OCI-LY7 (cell line): ENCODE data around the gene GULP1.

Source experiments
- CTCF ChIP-seq: fragments of 200-600 bp; sonication (generic); conservative IDR thresholded peaks from 2 replicates; pipeline ENCODE4 v1.5.1; 2014; ENCODE audit warnings: mild to moderate bottlenecking, antibody characterized with exemption, low read length, moderate library complexity, mixed read lengths
- EZH2phosphoT487 ChIP-seq: fragments of 200-600 bp; sonication (generic); IDR thresholded peaks from 2 replicates; pipeline ENCODE4 v1.6.1; 2018; ENCODE audit warnings: low read depth, borderline replicate concordance, mild to moderate bottlenecking, mixed run types, antibody characterized with exemption, low read length, moderate library complexity, mixed read lengths

- no peak for TF ChIP-seq CTCF
- TF ChIP-seq EZH2phosphoT487 = no peak
These were observed 24.1 kb downstream of the GULP1 start for GRCh38 chr2:188315750-188316149.
